CD4-positive, alpha-beta T cell treated with Interleukin-21 for 1 hour (primary cell): ENCODE results near the gene PFKFB2.

Source experiments
- DNase-seq: peaks from one replicate; pipeline ENCODE4 v3.0.0-alpha.2; 2020

The PFKFB2 gene

GRCh38 chr1:207052911-207053769 is at the start of gene PFKFB2:
Gene PFKFB2 (plus strand): TSS chr1:207053275. CDS start chr1:207054718, 1,443 bp downstream.
- peak; percentile 95 for DNase-seq

- peak; percentile 15 for DNase-seq
Observed at GRCh38 chr1:207004931-207005830, 47.9 kb upstream of the PFKFB2 start.

GRCh38 chr1:207006083-207006482 is 47.0 kb upstream of the PFKFB2 start:
- DNase-seq, result no peak

- DNase-seq, result no peak
Observed at GRCh38 chr1:207006914-207007313, 46.2 kb upstream of the PFKFB2 start.

- no peak for DNase-seq
Observed at GRCh38 chr1:207007352-207008033, 45.6 kb upstream of the PFKFB2 start.

GRCh38 chr1:207009182-207009850 is 43.8 kb upstream of the PFKFB2 start:
- no peak for DNase-seq

- no peak for DNase-seq
Observed at GRCh38 chr1:207009945-207010344, 43.1 kb upstream of the PFKFB2 start.

GRCh38 chr1:207010726-207011125 is 42.3 kb upstream of the PFKFB2 start:
- no peak for DNase-seq

GRCh38 chr1:207013321-207014085 is 39.6 kb upstream of the PFKFB2 start:
- no peak for DNase-seq

- DNase-seq, result no peak
Observed at GRCh38 chr1:207014728-207015127, 38.3 kb upstream of the PFKFB2 start.

GRCh38 chr1:207015791-207016190 is 37.3 kb upstream of the PFKFB2 start:
- no peak for DNase-seq

- no peak for DNase-seq
Observed at GRCh38 chr1:207017615-207018559, 35.2 kb upstream of the PFKFB2 start.

- no peak for DNase-seq
Observed at GRCh38 chr1:207018707-207019106, 34.4 kb upstream of the PFKFB2 start.

- DNase-seq, result no peak
Observed at GRCh38 chr1:207019161-207019560, 33.9 kb upstream of the PFKFB2 start.

GRCh38 chr1:207019661-207020060 is 33.4 kb upstream of the PFKFB2 start:
- no peak for DNase-seq

- no peak for DNase-seq
Observed at GRCh38 chr1:207020065-207020708, 32.9 kb upstream of the PFKFB2 start.

GRCh38 chr1:207020709-207021107 is 32.4 kb upstream of the PFKFB2 start:
- DNase-seq, result no peak

- no peak for DNase-seq
Observed at GRCh38 chr1:207021139-207021861, 31.8 kb upstream of the PFKFB2 start.

GRCh38 chr1:207021876-207022596 is 31.0 kb upstream of the PFKFB2 start:
- no peak for DNase-seq
